Keratinocyte (primary cell): ENCODE data around the gene PRKN. TPM values are rescaled to one million over a fixed set of nuclear protein-coding genes. Genes with fewer than 3 reads are reported as not detected.

Experiments used
- DNase-seq: peaks from one replicate; pipeline ENCODE4 v3.0.0-alpha.2; 2011; ENCODE audit warnings: low read depth, missing footprints, low spot score
- FAIRE-seq: peaks from 2 replicates; lab custom pipeline; 2011; peaks lifted over from hg19 to GRCh38; lab: Jason Lieb, UNC
- H2AFZ ChIP-seq: 2 replicates; pipeline ENCODE4 v1.6.0; 2012; ENCODE audit warnings: low read length, control low read depth, inconsistent platforms; ENCODE audit not compliant: control insufficient read depth
- H3K27ac ChIP-seq: 2 replicates; pipeline ENCODE4 v1.5.1; 2011; ENCODE audit warnings: low read length; ENCODE audit not compliant: control insufficient read depth, insufficient read depth
- H3K27me3 ChIP-seq: 3 replicates; pipeline ENCODE4 v1.6.0; 2011; ENCODE audit warnings: low read length; ENCODE audit not compliant: control insufficient read depth, insufficient read depth; ENCODE audit errors: extremely low read depth
- H3K36me3 ChIP-seq, 2 experiments: 2 replicates in 1 of 2; 3 replicates in 1 of 2; pipeline ENCODE4 v1.5.1; 2011; ENCODE audit warnings: low read length in 2 of 2, mild to moderate bottlenecking in 1 of 2; ENCODE audit not compliant: control insufficient read depth in 2 of 2, insufficient read depth in 2 of 2; ENCODE audit errors: extremely low read depth in 1 of 2
- H3K4me1 ChIP-seq: 3 replicates; pipeline ENCODE4 v1.5.1; 2011; ENCODE audit warnings: low read length; ENCODE audit not compliant: control insufficient read depth, insufficient read depth; ENCODE audit errors: extremely low read depth
- H3K4me2 ChIP-seq: 3 replicates; pipeline ENCODE4 v1.6.0; 2011; ENCODE audit warnings: low read depth, low read length; ENCODE audit not compliant: control insufficient read depth, insufficient read depth; ENCODE audit errors: extremely low read depth
- H3K4me3 ChIP-seq, 3 experiments: fragments of 200-600 bp in 1 of 3; sonication (generic) in 1 of 3; 2 replicates in 2 of 3; 3 replicates in 1 of 3; pipeline ENCODE4 v1.5.1; 2011 to 2016; ENCODE audit warnings: low read length in 3 of 3, mild to moderate bottlenecking in 3 of 3, control low read depth in 2 of 3, inconsistent platforms in 1 of 3, low read depth in 1 of 3, mixed read lengths in 1 of 3, mixed run types in 1 of 3, moderate library complexity in 1 of 3; ENCODE audit not compliant: control insufficient read depth in 2 of 3, insufficient read depth in 2 of 3; ENCODE audit errors: extremely low read depth in 1 of 3
- H3K79me2 ChIP-seq: 2 replicates; pipeline ENCODE4 v1.6.0; 2012; ENCODE audit warnings: low read length; ENCODE audit not compliant: control insufficient read depth, insufficient read depth
- H3K9ac ChIP-seq: 3 replicates; pipeline ENCODE4 v1.6.0; 2011; ENCODE audit warnings: low read length; ENCODE audit not compliant: control insufficient read depth, insufficient read depth; ENCODE audit errors: extremely low read depth
- H3K9me1 ChIP-seq: 3 replicates; pipeline ENCODE4 v1.6.0; 2011; ENCODE audit warnings: low read length; ENCODE audit not compliant: control insufficient read depth, insufficient read depth; ENCODE audit errors: extremely low read depth
- H3K9me3 ChIP-seq: 2 replicates; pipeline ENCODE4 v1.5.1; 2012; ENCODE audit warnings: low read depth, low read length; ENCODE audit not compliant: control insufficient read depth
- H4K20me1 ChIP-seq: 3 replicates; pipeline ENCODE4 v1.6.0; 2011; ENCODE audit warnings: low read length; ENCODE audit not compliant: control insufficient read depth, insufficient read depth; ENCODE audit errors: extremely low read depth
- EZH2 ChIP-seq: IDR thresholded peaks from one replicate; pipeline ENCODE4 v1.6.1; 2012; ENCODE audit warnings: inconsistent platforms, mild to moderate bottlenecking, low read length, moderate library complexity
- dilution Hi-C: fragments of 300-500 bp; cut with MboI; formaldehyde crosslinking; loops from one replicate; pipeline ENCODE4 v1.7.0; 2020; ENCODE audit warnings: low sequenced_read_pairs; ENCODE audit not compliant: extremely low pct_ligation_motif_present
- polyA plus RNA-seq, 5 experiments: library from polyadenylated mRNA; depleted of rRNA in 3 of 5; stranded (reverse) in 3 of 5; stranded (forward) in 1 of 5; unstranded in 1 of 5; fragments of >200 nt; gene quantifications; 1 replicate in 1 of 5; 2 replicates in 3 of 5; 3 replicates in 1 of 5; pipeline versions ENCODE4 v1.2.1 to v1.2.3, GENCODE V29; 2011 to 2012; ENCODE audit warnings: missing spikeins in 2 of 5, low read depth in 1 of 5, low replicate concordance in 1 of 5
- TF ChIP-seq, protein P1 (sequence below), 3 experiments: IDR thresholded peaks in 1 of 3; conservative IDR thresholded peaks in 1 of 3; optimal IDR thresholded peaks in 1 of 3; 2 replicates in 2 of 3; 3 replicates in 1 of 3; pipeline versions ENCODE3 to v1.5.1; 2011; ENCODE audit warnings: low read length in 3 of 3, mild to moderate bottlenecking in 3 of 3, moderate library complexity in 2 of 3, control low read depth in 1 of 3, inconsistent platforms in 1 of 3; ENCODE audit not compliant: insufficient read depth in 2 of 3; ENCODE audit errors: extremely low read depth in 1 of 3

The PRKN gene
- polyA plus RNA-seq, 1 donor (not counting 4 experiments of a cell fraction or from before 2014, with no cell fraction given) = 0.67 TPM

DNA sequence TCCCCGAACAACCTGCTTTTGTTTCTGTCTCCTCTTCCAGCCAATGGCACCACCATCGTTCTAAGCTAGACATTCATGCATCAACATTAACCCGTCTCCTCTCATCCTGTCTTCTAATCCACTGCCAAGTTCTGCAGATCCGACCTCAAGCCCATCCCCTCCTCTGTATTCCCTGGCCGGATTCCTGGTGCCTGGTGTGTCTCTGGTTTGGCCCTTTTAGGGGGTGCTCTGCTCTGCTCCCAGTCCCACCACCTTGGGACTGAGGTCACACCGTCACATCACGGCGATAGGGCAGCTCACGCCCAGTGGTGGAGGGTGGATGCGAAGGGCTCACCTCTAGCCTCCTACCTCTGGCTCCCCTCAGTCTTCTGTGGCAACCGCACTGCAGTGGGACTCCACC is 1351.2 kb downstream of the PRKN start:
- H2AFZ ChIP-seq = no peak overlapping the region
- dilution Hi-C loops = no loop called here

DNA sequence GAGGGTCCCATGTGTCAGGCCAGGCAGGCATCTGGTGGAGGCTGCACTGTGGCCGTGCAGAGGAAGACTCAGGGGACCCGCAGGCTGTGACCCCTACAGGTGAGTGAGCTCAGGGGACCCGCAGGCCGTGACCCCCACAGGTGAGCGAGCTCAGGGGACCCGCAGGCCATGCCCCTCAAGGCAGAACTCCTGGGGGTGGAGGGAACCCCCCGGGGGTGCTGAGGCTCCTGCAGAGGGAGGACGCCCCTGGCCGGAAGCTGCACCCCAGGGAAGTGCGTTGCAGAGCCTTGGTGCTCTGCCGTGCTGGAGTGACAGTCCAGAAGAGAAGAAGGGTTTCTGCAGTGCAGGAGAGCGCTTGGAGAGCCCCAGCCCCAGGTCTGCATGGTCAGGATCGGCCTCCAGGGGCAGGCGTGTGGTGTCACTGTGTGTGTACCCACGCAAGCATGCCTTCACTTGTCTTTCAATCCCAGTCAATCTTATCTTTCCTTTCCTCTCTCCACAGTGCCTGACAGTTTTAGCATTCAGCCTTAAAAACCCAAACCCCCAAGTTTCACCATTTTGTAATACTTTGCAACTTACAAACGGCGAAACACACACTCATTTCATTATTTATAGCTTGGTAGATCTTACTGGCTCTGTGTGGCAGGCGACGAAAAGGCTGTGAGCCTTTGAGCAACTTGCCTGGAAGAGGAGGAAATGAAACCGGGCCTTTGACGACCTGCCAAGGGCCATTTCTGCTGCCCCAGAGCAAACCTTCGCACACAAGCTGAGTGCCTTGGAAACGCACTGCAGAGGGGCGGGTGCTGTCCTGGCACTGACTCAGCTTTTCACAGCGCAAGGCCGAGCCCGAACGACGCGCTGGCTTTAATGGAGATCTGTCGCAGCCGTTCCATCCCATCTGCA is 1352.3 kb downstream of the PRKN start:
- no peaks in the 10 kb centered on the region for H3K27me3 ChIP-seq
- dilution Hi-C loops = no loop called here
- H3K4me1 ChIP-seq = peaks cover 13% of the 10 kb centered on the region
- no peak for DNase-seq
- H3K4me2 ChIP-seq = peak overlapping the region; percentile 98
- H3K27ac ChIP-seq = peak overlapping the region; percentile 46
- peak; percentile 76 for FAIRE-seq
- H3K79me2 ChIP-seq = no peaks in the 10 kb centered on the region
- no peaks in the 10 kb centered on the region for H3K36me3 ChIP-seq
- H3K9me3 ChIP-seq = no peaks in the 10 kb centered on the region
- TF ChIP-seq, protein P1, sequence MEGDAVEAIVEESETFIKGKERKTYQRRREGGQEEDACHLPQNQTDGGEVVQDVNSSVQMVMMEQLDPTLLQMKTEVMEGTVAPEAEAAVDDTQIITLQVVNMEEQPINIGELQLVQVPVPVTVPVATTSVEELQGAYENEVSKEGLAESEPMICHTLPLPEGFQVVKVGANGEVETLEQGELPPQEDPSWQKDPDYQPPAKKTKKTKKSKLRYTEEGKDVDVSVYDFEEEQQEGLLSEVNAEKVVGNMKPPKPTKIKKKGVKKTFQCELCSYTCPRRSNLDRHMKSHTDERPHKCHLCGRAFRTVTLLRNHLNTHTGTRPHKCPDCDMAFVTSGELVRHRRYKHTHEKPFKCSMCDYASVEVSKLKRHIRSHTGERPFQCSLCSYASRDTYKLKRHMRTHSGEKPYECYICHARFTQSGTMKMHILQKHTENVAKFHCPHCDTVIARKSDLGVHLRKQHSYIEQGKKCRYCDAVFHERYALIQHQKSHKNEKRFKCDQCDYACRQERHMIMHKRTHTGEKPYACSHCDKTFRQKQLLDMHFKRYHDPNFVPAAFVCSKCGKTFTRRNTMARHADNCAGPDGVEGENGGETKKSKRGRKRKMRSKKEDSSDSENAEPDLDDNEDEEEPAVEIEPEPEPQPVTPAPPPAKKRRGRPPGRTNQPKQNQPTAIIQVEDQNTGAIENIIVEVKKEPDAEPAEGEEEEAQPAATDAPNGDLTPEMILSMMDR (optimal IDR thresholded peaks at IDR 0.05 in 1 of 3, IDR thresholded peaks at IDR 0.05 in 1 of 3, conservative IDR thresholded peaks at IDR 0.05 in 1 of 3; ENCODE audit: extremely low read depth in 1 of 3, insufficient read depth in 2 of 3, low read length in 3 of 3) = peak; percentile 68 to 77 (median 72)
- no peak for TF ChIP-seq EZH2
- H3K9me1 ChIP-seq = no peaks in the 10 kb centered on the region
- peak overlapping the region in 2 of 3 experiments; percentile 66 to 68 for H3K4me3 ChIP-seq
- H3K9ac ChIP-seq = peak overlapping the region; percentile 57
- H2AFZ ChIP-seq = peak overlapping the region; percentile 95
- no peaks in the 10 kb centered on the region for H4K20me1 ChIP-seq

More for the DNA sequence above, 1351.2 kb downstream of the PRKN start:
- Histone ChIP-seq H3K4me2 (no peak overlapping the region), H3K27me3 (no peaks in the 10 kb centered on the region), H3K9me3 (no peaks in the 10 kb centered on the region), H3K4me1 (peaks cover 13% of the 10 kb centered on the region), H3K36me3 (no peaks in the 10 kb centered on the region), H3K79me2 (no peaks in the 10 kb centered on the region), H3K9me1 (no peaks in the 10 kb centered on the region), H3K27ac (no peak overlapping the region), H4K20me1 (no peaks in the 10 kb centered on the region), H3K9ac (no peak overlapping the region), H3K4me3 (no peak overlapping the region)
- no peak for DNase-seq
- no peak for FAIRE-seq
- TF ChIP-seq, protein P1 (optimal IDR thresholded peaks at IDR 0.05 in 1 of 3, IDR thresholded peaks at IDR 0.05 in 1 of 3, conservative IDR thresholded peaks at IDR 0.05 in 1 of 3; ENCODE audit: extremely low read depth in 1 of 3, insufficient read depth in 2 of 3, low read length in 3 of 3) = no peak
- no peak for TF ChIP-seq EZH2
